ENCODE results near the gene UNC13A.

The UNC13A gene

GRCh38 chr19:17686023-17686521 is 2.1 kb downstream of the UNC13A start:
- Mint-ChIP-seq H3K4me3 (no peak overlapping the region), H3K27me3 (ENCODE audit: low read depth) (peaks cover 52% of the 10 kb centered on the region), H3K9me3 (no peaks in the 10 kb centered on the region), H3K4me1 (ENCODE audit: low read depth) (peaks cover 4% of the 10 kb centered on the region), H3K36me3 (ENCODE audit: low read depth) (peaks cover 2% of the 10 kb centered on the region), H3K27ac (no peak overlapping the region)
- DNase-seq (ENCODE audit: low spot score) = no peak

- H3K9me3 Mint-ChIP-seq = no peaks in the 10 kb centered on the region
- peaks cover 50% of the 10 kb centered on the region for H3K27me3 Mint-ChIP-seq (ENCODE audit: low read depth)
- H3K4me1 Mint-ChIP-seq (ENCODE audit: low read depth) = peaks cover 4% of the 10 kb centered on the region
- peaks cover 2% of the 10 kb centered on the region for H3K36me3 Mint-ChIP-seq (ENCODE audit: low read depth)
- no peak for DNase-seq (ENCODE audit: low spot score)
- H3K4me3 Mint-ChIP-seq = no peak overlapping the region
- no peak overlapping the region for H3K27ac Mint-ChIP-seq
These were observed 2.6 kb downstream of the UNC13A start for GRCh38 chr19:17685451-17686022.

GRCh38 chr19:17684256-17684655 is 3.9 kb downstream of the UNC13A start:
- H3K4me1 Mint-ChIP-seq (ENCODE audit: low read depth) = peaks cover 4% of the 10 kb centered on the region
- H3K36me3 Mint-ChIP-seq (ENCODE audit: low read depth) = peaks cover 2% of the 10 kb centered on the region
- no peak overlapping the region for H3K27ac Mint-ChIP-seq
- no peaks in the 10 kb centered on the region for H3K9me3 Mint-ChIP-seq
- no peak for DNase-seq (ENCODE audit: low spot score)
- H3K27me3 Mint-ChIP-seq (ENCODE audit: low read depth) = peaks cover 57% of the 10 kb centered on the region
- no peak overlapping the region for H3K4me3 Mint-ChIP-seq

- DNase-seq (ENCODE audit: low spot score) = no peak
- no peak overlapping the region for H3K27ac Mint-ChIP-seq
- no peak overlapping the region for H3K4me3 Mint-ChIP-seq
- peaks cover 54% of the 10 kb centered on the region for H3K27me3 Mint-ChIP-seq (ENCODE audit: low read depth)
- no peaks in the 10 kb centered on the region for H3K36me3 Mint-ChIP-seq (ENCODE audit: low read depth)
- no peaks in the 10 kb centered on the region for H3K9me3 Mint-ChIP-seq
- peaks cover 2% of the 10 kb centered on the region for H3K4me1 Mint-ChIP-seq (ENCODE audit: low read depth)
These were observed 5.1 kb downstream of the UNC13A start for GRCh38 chr19:17683078-17683477.

GRCh38 chr19:17682273-17682672 is 5.9 kb downstream of the UNC13A start:
- DNase-seq (ENCODE audit: low spot score) = no peak
- no peak overlapping the region for H3K4me3 Mint-ChIP-seq
- H3K27ac Mint-ChIP-seq = no peak overlapping the region
- no peaks in the 10 kb centered on the region for H3K9me3 Mint-ChIP-seq
- H3K27me3 Mint-ChIP-seq (ENCODE audit: low read depth) = peaks cover 49% of the 10 kb centered on the region
- no peaks in the 10 kb centered on the region for H3K36me3 Mint-ChIP-seq (ENCODE audit: low read depth)
- H3K4me1 Mint-ChIP-seq (ENCODE audit: low read depth) = no peaks in the 10 kb centered on the region

- no peak overlapping the region for H3K4me3 Mint-ChIP-seq
- peaks cover 48% of the 10 kb centered on the region for H3K27me3 Mint-ChIP-seq (ENCODE audit: low read depth)
- no peaks in the 10 kb centered on the region for H3K4me1 Mint-ChIP-seq (ENCODE audit: low read depth)
- H3K9me3 Mint-ChIP-seq = no peaks in the 10 kb centered on the region
- no peaks in the 10 kb centered on the region for H3K36me3 Mint-ChIP-seq (ENCODE audit: low read depth)
- DNase-seq (ENCODE audit: low spot score) = peak; percentile 13
- no peak overlapping the region for H3K27ac Mint-ChIP-seq
These were observed 6.5 kb downstream of the UNC13A start for GRCh38 chr19:17681505-17682125.

- Mint-ChIP-seq H3K9me3 (no peaks in the 10 kb centered on the region), H3K4me1 (ENCODE audit: low read depth) (no peaks in the 10 kb centered on the region), H3K27ac (no peak overlapping the region), H3K36me3 (ENCODE audit: low read depth) (no peaks in the 10 kb centered on the region), H3K4me3 (peak overlapping the region; percentile 26), H3K27me3 (ENCODE audit: low read depth) (peaks cover 38% of the 10 kb centered on the region)
- peak; percentile 54 for DNase-seq (ENCODE audit: low spot score)
These were observed 7.9 kb downstream of the UNC13A start for GRCh38 chr19:17680230-17680722.

GRCh38 chr19:17679526-17680229 is 8.5 kb downstream of the UNC13A start:
- H3K27ac Mint-ChIP-seq = no peak overlapping the region
- H3K4me3 Mint-ChIP-seq = peak overlapping the region; percentile 26
- H3K36me3 Mint-ChIP-seq (ENCODE audit: low read depth) = no peaks in the 10 kb centered on the region
- no peaks in the 10 kb centered on the region for H3K4me1 Mint-ChIP-seq (ENCODE audit: low read depth)
- H3K9me3 Mint-ChIP-seq = no peaks in the 10 kb centered on the region
- H3K27me3 Mint-ChIP-seq (ENCODE audit: low read depth) = peaks cover 34% of the 10 kb centered on the region
- no peak for DNase-seq (ENCODE audit: low spot score)

- H3K4me3 Mint-ChIP-seq = no peak overlapping the region
These were observed 9.3 kb downstream of the UNC13A start for GRCh38 chr19:17678836-17679235.

GRCh38 chr19:17677002-17677401 is 11.2 kb downstream of the UNC13A start:
- Mint-ChIP-seq H3K36me3 (ENCODE audit: low read depth) (no peaks in the 10 kb centered on the region), H3K27ac (no peak overlapping the region), H3K4me3 (no peak overlapping the region), H3K9me3 (no peaks in the 10 kb centered on the region), H3K4me1 (ENCODE audit: low read depth) (no peaks in the 10 kb centered on the region), H3K27me3 (ENCODE audit: low read depth) (peaks cover 19% of the 10 kb centered on the region)
- DNase-seq (ENCODE audit: low spot score) = no peak

More at GRCh38 chr19:17678836-17679235, 9.3 kb downstream of the UNC13A start:
- DNase-seq (ENCODE audit: low spot score) = no peak
- no peaks in the 10 kb centered on the region for H3K9me3 Mint-ChIP-seq
- no peak overlapping the region for H3K27ac Mint-ChIP-seq
- no peaks in the 10 kb centered on the region for H3K36me3 Mint-ChIP-seq (ENCODE audit: low read depth)
- H3K27me3 Mint-ChIP-seq (ENCODE audit: low read depth) = peaks cover 27% of the 10 kb centered on the region
- no peaks in the 10 kb centered on the region for H3K4me1 Mint-ChIP-seq (ENCODE audit: low read depth)

GRCh38 chr19:17676295-17676694 is 11.9 kb downstream of the UNC13A start:
- no peak overlapping the region for H3K27ac Mint-ChIP-seq

GRCh38 chr19:17673937-17674799 is 14.0 kb downstream of the UNC13A start:
- no peak for DNase-seq (ENCODE audit: low spot score)
- Mint-ChIP-seq H3K4me3 (no peak overlapping the region), H3K27me3 (ENCODE audit: low read depth) (peaks cover 4% of the 10 kb centered on the region), H3K9me3 (no peaks in the 10 kb centered on the region), H3K4me1 (ENCODE audit: low read depth) (no peaks in the 10 kb centered on the region), H3K27ac (no peak overlapping the region), H3K36me3 (ENCODE audit: low read depth) (no peaks in the 10 kb centered on the region)

More at GRCh38 chr19:17676295-17676694, 11.9 kb downstream of the UNC13A start:
- Mint-ChIP-seq H3K4me1 (ENCODE audit: low read depth) (no peaks in the 10 kb centered on the region), H3K4me3 (no peak overlapping the region), H3K36me3 (ENCODE audit: low read depth) (no peaks in the 10 kb centered on the region), H3K9me3 (no peaks in the 10 kb centered on the region), H3K27me3 (ENCODE audit: low read depth) (peaks cover 17% of the 10 kb centered on the region)
- DNase-seq (ENCODE audit: low spot score) = no peak

GRCh38 chr19:17671906-17672305 is 16.2 kb downstream of the UNC13A start:
- H3K4me1 Mint-ChIP-seq (ENCODE audit: low read depth) = no peaks in the 10 kb centered on the region
- no peaks in the 10 kb centered on the region for H3K9me3 Mint-ChIP-seq
- no peak overlapping the region for H3K27ac Mint-ChIP-seq
- no peak for DNase-seq (ENCODE audit: low spot score)
- H3K27me3 Mint-ChIP-seq (ENCODE audit: low read depth) = no peaks in the 10 kb centered on the region
- H3K4me3 Mint-ChIP-seq = no peak overlapping the region
- no peaks in the 10 kb centered on the region for H3K36me3 Mint-ChIP-seq (ENCODE audit: low read depth)
